A549 (cell line): ENCODE results near the gene MCTP1.

Source experiments
- CEBPB ChIP-seq, 2 experiments: fragments of >200 bp in 1 of 2; sonication (Bioruptor Twin) in 1 of 2; formaldehyde crosslinking in 1 of 2; IDR thresholded peaks; 2 replicates each; pipeline ENCODE4 v1.6.1; 2012 to 2016
- CTCF ChIP-seq: fragments of >200 bp; sonication (Bioruptor Twin); formaldehyde crosslinking; IDR thresholded peaks from 3 replicates; pipeline ENCODE4 v1.5.1; 2016
- EHMT2 ChIP-seq: fragments of 200-600 bp; sonication (generic); IDR thresholded peaks from 2 replicates; pipeline ENCODE4 v1.6.1; 2016; ENCODE audit warnings: antibody characterized with exemption, low read depth, mild to moderate bottlenecking, moderate library complexity
- EP300 ChIP-seq, 2 experiments: fragments of >200 bp; sonication (Bioruptor Twin); formaldehyde crosslinking; IDR thresholded peaks; 2 replicates in 1 of 2; 3 replicates in 1 of 2; pipeline ENCODE4 v1.6.1; 2016 to 2017
- ESRRA ChIP-seq: fragments of 150-350 bp; IDR thresholded peaks from 2 replicates; pipeline ENCODE4 v1.6.1; 2014; ENCODE audit warnings: mild to moderate bottlenecking, low read length, borderline replicate concordance
- HOXB5 ChIP-seq: fragments of 250-450 bp; sonication (Bioruptor Pico); IDR thresholded peaks from 2 replicates; pipeline ENCODE4 v1.5.0; 2020; ENCODE audit warnings: mild to moderate bottlenecking, moderate library complexity
- JUN ChIP-seq, 2 experiments: fragments of >200 bp; sonication (Bioruptor Twin); formaldehyde crosslinking; IDR thresholded peaks; 2 replicates in 1 of 2; 3 replicates in 1 of 2; pipeline ENCODE4 v1.6.1; 2016 to 2017
- KDM1A ChIP-seq: fragments of 200-600 bp; sonication (generic); IDR thresholded peaks from 2 replicates; pipeline ENCODE4 v1.6.1; 2016; ENCODE audit warnings: low read depth, mild to moderate bottlenecking
- MYC ChIP-seq: IDR thresholded peaks from 2 replicates; pipeline ENCODE4 v1.6.1; 2012; ENCODE audit warnings: mild to moderate bottlenecking, inconsistent platforms, low read length, improper control_type of control experiment, borderline replicate concordance
- NPAS2 ChIP-seq: fragments of 250-450 bp; sonication (Bioruptor Pico); IDR thresholded peaks from 2 replicates; pipeline ENCODE4 v1.8.0; 2022; ENCODE audit warnings: mild to moderate bottlenecking, moderate library complexity, borderline replicate concordance
- POLR2A ChIP-seq: IDR thresholded peaks from 2 replicates; pipeline ENCODE4 v1.6.1; 2012; ENCODE audit warnings: mild to moderate bottlenecking, low read length
- REST ChIP-seq: fragments of 200-600 bp; sonication (generic); IDR thresholded peaks from 2 replicates; pipeline ENCODE4 v1.6.1; 2016; ENCODE audit warnings: antibody characterized with exemption, mild to moderate bottlenecking, moderate library complexity
- SREBF2 ChIP-seq: fragments of 450-650 bp; IDR thresholded peaks from 2 replicates; pipeline ENCODE4 v1.6.1; 2014; ENCODE audit warnings: mild to moderate bottlenecking, moderate library complexity

GRCh38 chr5:94945656-94946055, 339.2 kb downstream of the MCTP1 start:
- TF ChIP-seq CTCF (no peak), EP300 (IDR thresholded peaks at IDR 0.05) (no peak), SREBF2 (no peak), ESRRA (no peak), POLR2A (no peak), NPAS2 (no peak), CEBPB (IDR thresholded peaks at IDR 0.05) (no peak), HOXB5 (CRISPR knock-in tag) (no peak), JUN (IDR thresholded peaks at IDR 0.05) (no peak), KDM1A (no peak), EHMT2 (no peak), MYC (no peak), REST (no peak)
